Fibroblast of skin of right quadriceps (primary cell): ENCODE data around the gene THAP7.
"Not testable (repeated sequence)": the region's sequence is repeated elsewhere in the genome, so short reads cannot be mapped to it uniquely, and the experiment has no call there.

Source experiments
- DNase-seq: peaks from one replicate; pipeline ENCODE4 v3.0.0-alpha.2; 2013

The THAP7 gene

DNA sequence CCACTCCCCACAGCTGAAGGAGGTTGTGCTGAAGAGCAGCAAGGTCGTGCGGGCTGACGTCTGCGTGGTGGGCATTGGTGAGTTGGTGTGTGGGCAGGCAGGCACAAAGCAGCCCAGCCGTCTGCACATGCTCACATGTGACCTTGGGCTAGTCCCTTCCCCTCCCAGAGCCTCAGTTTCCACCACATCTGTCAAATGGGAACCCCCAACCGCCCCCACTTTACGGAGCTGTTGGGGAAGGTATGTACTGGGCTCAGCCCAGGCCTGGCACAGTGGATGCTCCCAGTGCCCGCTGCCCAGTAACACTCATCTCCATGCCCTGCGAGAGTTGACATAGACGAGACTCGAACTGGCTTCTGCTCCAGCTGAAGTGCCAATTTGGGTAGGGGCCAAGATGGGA is 24.9 kb downstream of the THAP7 start:
- no peak for DNase-seq

DNA sequence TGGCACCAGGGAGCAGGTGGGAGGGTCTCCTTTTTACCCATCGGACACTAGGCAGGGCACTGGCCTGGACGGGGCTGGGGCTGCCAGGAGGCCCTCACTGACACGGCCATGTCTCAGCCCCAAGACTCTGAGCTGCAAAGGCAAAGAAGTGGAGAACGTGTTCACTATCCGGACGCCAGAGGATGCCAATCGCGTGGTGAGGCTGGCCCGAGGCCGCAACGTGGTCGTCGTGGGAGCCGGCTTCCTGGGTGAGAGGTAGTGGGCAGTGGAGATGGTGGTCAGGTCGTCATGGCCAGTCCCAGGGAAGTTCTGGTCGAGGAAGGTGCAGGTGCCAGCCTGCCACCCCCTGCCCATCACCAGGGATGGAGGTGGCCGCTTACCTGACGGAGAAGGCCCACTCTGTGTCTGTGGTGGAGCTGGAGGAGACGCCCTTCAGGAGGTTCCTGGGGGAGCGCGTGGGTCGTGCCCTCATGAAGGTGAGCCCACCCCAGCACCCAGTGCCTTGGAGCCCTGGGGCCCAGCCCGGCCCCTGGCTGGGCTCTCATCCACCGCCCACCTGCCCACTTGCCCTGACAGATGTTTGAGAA is 25.5 kb downstream of the THAP7 start:
- no peak for DNase-seq

DNA sequence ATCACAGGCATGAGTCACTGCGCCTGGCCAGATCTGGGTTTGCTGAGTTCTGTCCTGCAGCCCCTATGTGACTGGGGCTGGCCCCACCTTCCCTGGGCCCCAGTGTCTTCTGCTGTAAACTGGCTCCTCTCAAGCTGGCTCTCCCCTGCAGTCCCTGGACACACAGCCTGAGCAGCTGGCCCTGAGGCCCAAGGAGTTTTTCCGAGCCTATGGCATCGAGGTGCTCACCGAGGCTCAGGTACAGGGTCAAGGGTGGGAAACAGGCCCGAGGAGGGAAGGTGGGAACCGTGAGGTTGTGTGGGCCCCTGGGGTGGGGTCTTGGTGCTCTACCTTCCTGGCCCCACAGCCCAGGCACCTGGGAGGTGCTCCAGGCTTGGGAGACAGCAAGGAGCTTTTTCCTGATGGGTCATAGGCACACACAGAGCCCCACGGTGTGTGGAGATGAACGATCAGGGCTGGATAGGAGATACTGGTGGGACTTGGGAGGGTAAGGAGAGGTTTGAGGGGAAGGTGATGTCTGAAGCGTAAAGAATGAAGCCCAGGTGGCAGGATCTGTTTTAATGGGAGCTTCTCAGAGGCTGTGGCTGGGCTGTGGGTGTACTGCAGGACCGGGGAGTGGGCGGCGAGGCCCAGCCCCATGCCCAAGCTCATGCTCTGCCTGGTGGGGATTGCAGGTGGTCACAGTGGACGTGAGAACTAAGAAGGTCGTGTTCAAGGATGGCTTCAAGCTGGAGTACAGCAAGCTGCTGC is 26.2 kb downstream of the THAP7 start:
- no peak for DNase-seq

DNA sequence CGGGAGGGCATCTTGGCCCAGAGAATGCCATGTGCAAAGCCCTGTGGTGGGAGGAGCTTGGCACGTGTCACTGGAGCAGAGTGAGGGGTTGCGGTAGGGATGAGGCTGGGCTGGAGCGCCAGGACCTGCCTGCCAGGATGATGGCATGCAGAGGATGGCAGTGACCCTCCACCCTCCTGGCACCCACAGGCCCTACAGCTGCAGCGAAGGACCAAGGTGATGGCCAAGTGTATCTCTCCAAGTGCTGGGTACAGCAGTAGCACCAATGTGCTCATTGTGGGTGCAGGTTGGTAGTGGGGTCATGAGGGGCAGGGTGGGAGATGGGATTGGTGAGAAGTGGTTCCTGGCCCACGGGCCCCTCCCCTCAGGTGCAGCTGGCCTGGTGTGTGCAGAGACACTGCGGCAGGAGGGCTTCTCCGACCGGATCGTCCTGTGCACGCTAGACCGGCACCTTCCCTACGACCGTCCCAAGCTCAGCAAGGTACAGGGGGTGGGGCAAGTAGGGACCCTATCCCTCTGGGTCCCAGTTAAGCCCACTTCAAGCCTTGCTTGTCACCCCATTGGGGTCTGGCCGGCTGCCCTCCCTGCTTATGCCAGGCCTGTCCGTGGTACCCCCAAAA is 27.5 kb downstream of the THAP7 start:
- DNase-seq: no peak

DNA sequence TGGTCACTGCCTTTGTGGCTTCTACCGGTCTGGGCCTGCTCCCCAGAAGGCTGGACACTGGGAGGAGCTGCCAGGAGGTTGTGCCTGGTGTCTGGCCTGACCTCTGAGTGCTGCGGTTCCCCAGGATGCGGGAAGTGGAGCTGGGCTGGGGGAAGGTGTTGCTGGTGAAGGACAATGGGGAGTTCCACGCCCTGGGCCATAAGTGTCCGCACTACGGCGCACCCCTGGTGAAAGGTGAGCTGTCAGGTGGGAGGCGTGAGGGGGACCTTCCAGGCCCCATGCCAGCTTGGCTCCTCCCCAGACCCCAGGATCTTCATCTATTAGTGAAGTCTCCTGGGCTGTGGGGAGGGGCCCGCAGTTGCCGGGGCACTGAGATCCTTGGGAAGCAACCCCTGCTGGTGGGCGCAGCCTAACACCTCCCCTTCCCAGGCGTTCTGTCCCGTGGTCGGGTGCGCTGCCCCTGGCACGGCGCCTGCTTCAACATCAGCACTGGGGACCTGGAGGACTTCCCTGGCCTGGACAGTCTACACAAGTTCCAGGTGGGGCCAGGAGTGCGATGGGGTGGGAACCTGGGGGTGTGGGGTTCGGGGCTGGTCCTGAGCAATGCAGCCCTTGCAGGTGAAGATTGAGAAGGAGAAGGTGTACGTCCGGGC is 28.2 kb downstream of the THAP7 start:
- DNase-seq: no peak

DNA sequence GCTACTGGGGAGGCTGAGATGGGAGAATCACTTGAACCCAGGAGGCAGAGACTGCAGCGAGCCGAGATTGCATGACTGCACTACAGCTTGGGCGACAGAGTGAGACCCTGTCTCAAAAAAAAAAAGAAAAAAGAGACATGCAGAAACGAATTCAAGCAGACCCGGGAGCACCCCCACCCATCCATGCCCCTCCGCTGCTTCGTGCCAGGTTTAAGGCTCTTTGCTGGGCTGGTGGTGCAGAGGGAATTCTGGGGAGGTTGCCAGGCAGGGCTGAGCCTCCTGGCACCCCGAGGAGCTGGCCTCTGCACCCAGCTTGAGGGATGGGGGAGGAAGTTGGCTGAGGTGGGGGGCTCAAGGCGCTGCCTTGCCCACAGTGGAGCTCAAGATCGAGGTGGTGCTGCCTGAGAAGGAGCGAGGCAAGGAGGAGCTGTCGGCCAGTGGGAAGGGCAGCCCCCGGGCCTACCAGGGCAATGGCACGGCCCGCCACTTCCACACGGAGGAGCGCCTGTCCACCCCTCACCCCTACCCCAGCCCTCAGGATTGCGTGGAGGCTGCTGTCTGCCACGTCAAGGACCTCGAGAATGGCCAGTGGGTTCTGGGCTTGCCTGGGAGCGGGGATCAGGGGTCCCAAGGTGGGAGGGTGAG is 28.9 kb downstream of the THAP7 start:
- no peak for DNase-seq

DNA sequence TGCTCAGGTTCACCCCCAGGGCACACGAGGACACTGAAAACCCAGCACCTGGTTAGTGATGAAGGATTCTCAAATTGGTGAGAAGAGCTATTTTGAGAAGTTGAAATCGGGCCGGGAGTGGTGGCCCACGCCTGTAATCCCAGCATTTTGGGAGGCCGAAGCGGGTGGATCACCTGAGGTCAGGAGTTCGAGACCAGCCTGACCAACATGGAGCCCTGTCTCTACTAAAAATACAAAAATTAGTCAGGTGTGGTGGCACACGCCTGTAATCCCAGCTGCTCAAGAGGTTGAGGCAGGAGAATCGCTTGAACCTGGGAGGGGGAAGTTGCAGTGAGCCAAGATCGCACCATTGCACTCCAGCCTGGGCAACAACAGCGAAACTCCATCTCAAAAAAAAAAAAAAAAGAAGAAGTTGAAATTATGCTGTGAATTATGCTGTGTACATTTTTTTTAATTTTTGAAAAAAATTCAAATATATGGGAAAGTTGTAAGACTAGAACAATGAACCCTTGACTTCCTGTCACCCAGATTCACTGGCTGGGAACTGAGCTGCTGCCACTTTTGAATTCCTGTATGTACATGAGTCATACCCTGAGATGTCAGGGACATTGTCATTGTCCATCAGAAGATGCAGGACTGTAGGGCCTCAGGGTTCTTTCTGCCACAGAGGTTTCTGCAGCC is 29.8 kb downstream of the THAP7 start:
- DNase-seq: not testable (repeated sequence)

DNA sequence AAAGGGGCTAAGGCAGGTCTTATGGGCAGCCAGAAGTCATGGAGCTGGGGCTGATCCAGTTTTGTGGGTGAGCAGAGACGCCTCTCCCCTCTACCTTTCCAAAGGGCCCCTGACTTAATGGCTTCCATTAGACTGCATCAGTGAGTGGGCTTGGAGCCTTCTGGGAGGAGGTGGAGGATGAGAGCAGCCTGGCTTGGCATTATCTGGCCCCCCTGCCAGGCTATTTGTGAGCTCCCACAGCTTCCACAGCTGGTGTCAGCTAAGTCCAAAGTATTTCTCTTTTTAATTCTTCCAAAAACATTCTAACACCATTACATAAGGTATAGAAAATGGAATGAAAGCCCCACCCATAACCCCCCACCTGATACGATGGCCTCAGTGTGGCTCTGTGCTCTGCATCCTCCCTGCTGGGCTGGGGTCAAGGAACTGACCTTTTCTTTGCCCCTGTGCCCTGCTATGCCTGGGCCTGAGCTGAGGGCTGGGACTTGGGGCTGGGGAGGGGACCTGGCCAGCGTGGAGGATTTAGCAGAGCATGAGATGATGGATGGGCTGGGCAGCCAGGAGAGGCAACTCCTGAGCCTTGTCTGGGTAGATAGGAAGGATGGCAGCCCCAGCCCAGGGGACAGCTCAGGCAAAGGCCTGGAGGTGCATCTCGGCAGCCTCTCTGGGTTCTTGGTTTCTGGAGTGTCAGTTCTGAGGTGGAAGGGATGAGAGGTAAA is 30.8 kb downstream of the THAP7 start:
- DNase-seq: no peak

DNA sequence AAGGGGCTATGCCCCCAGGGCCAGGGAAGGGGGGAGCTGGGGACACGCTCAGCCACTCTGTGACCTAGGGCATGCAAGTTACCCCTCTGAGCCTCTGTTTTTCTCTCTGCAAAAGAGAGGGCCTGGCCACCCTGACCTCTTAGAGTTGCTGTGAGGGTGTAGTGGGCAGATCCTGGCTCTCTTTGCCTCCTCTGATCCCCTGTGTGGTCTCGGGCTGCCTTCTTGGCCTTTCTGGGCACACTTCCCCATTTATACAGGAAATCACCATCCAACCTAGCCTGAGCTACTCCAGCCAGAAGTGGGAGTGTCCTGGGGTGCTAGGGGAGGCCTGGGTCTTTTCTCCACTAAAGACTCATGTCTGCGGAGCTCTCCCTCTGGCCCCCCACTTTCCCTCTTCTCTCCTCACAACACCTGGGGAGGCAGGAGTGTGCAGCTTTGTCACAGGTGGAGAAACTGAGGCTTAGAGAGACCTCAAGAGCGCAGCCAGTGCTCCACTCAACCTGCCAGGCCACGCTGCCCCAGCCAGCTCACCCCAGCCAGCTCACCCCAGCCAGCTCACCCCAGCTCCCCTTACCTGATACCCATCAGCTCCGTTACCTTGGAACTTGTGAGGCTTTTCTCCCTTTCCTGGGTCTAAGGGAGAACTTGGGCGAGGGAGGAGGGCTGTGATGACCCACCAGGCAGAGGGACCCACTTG is 33.5 kb downstream of the THAP7 start:
- no peak for DNase-seq

DNA sequence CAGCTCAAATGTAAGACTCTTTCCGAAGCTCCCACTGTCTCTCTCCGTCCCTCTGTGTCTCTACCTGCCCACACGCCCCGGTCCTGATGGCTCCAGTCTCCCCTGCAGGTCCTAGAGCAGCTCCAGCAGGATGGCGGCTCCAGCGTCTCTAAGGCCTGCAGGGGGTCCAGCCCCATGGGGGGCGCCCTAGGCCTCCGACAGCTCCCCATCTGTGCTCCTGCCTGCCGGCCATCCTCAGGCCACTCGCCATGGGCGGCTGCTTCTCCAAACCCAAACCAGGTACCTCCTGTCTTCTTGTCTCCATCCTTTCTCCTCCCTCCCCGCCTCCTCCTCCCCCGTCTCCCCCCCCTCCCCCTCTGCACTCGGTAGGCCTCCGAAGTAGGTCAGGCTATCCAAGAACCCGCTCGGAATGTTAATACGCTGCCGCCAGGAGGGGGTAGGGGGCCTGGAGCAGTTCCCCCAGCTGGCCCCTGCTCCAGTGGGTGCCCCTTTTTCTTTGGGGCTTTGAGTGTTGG is 34.2 kb downstream of the THAP7 start:
- DNase-seq: no peak

DNA sequence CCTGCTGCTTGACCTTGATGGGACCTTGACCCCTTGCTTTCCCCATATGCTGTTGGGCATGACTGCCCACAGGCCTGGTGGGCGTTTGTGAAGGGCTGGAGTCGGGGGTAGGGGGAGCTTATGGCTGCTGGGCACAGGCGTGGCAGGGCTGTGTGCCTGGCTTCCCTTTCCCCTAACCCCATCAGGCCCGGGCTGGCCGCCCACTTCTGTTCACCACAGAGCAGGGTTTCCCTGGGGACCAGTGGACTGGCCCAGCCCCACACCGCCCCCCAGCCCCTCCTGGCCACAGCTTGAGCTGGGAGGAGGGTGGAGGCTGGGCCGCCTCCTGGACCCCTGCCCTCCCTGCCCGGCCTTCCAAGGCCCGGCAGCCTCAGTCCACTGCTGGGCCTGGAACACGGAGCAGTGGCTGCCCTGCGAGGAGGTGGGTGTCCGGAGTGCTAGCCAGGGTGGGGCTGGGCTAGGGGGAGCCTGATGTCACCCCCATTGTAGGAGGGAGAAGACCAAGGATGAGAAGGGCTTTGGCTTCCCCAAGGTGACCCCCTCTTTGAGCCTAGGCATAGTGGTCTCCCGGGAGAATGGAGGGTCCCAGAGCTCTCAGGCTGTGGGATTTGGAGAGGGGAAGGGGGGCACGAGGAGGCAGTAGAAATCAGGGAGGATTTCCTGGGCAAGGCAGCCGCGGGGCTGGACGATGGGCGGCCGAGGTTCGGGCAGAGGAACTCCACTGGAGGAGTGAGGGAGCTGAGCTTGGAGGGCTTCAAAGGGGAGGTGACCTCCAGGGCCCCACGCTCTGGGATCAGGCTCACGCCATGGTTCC is 34.8 kb downstream of the THAP7 start, which contains the start of gene AIFM3:
Gene AIFM3 (plus strand): TSS at position 373 of the 814 bp plus-strand sequence. CDS start 690 bp downstream, outside the sequence.
- DNase-seq: no peak

DNA sequence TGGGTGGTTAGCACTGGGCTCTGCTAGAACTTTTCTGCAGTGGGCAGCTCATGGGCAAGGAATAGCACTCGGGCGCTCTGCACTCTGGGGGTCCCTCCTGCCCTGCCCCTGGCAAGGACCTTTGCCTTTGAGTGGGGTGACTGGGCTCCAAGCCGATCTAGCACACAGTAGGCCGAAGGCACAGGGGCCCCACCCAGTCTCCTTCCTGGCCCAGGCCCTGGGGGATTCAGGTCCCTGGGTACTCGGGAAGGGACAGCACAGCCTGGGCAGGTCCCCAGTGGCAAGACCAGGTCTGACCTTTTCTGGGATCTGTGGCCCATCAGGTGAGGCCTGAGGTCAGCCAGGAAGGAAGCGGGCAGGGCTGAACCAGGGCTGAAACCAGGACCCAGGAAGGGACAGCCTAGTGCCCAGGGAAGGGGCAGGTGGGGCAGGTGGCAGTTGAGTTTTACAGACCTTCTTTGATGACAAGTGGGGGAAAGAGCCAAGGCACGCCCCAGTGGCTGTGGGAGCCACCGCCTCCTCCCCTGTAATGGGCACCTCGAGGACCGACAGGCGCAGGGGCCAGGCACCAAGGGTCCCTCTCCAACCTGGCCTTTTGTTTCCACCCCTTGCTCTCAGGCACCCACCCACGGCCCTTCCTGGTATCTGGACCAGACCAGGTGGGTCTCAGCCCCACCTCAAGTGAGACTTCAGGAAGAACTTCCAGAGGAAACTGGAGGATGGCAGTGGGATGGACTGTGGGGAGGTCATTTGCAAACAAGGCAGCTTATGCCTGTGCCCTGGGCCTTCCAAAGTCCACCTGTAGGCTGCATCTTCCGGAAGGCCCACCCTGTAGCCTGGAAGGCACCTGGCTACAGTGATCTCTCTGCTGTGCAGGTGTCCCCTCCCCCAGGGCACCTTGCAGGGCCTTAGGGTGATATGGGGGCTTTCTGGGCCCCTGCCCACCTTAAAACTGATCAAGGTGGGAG is 35.7 kb downstream of the THAP7 start:
- no peak for DNase-seq

DNA sequence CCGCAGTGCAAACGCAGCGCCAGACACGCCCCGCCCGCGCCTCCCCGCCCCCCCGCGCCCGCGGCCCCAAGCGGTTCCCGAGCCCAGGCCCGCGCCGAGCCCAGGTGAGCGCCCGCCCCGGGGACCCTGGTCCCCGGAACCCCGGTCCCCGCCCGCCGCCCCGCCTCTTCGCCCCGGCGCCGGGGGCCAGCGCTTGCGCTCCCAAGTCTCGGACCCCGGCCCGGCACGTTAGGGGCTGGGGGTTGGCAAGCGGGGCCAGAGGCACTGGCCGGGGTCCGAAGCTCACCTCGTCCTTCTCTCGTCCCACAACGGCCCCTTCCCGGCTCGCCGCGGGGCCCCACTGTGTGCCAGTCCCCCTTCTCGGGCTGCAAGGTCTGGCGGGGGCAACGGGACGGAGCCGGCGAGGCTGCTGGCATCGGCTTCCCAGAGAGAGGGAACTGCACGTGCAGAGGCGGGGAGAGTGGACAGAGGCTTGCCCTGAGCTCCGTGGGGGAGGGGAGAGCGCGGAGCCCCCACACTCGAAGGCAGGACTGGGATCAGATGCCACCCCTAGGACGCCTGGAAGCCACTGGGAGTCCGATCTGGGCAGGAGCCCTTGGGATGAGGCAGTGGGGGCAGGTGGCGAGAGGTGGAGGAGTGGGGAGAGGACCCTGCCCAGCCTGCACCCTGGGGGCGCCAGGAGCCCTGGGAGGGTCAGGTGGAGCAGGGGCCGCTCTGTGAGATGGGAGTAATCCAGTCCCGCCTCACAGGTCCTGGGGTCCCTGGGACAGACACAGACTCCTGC is 36.6 kb downstream of the THAP7 start:
- no peak for DNase-seq

DNA sequence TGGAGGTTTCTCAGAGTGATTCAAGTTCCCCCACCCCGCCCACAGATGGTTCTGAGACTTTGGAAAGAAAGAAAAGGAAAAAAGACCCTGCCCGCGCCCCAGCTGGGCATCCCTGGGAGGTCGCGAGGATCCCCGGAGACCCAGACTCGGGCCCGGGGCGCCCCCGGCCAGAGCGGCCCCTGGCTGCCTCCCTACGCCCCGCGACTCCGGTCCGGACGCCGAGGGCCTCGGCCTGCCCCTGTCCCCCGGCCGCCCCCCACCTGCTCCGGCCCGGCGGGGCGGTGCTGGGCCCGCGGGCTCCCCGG is 37.2 kb downstream of the THAP7 start:
- no peak for DNase-seq

DNA sequence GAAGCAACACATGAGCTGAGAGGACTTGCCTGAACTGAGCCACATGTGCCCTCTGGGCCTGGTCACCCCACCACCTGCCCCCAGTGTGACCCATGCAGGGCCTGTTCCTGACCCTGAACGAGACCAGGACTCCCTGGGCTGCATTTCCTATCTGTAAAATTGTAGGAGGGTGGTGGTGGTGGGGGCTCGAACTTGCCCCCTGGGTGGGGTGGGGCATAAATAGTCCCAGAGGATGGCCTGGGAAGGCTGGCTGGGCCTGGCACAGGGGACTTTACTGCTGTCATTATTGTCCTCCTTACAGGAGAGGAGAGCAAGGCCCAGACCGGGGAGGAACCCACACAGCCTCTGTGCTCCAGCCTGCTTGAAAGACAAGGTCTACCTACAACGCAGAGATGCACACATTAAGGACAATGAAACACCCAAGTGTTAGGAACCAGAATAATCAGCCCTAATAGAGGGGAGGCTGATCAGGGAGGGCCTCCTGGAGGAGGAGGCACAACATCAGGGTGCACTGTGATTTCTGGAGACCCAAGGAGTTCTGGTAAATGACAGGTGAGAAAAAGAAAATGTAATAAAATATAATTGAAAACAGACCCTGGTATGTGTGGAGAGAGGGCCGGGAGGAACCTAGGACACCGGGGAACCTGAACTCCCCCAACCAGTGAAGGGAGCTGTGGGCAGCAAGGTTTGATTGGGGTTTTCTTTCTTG is 37.7 kb downstream of the THAP7 start:
- DNase-seq: no peak

DNA sequence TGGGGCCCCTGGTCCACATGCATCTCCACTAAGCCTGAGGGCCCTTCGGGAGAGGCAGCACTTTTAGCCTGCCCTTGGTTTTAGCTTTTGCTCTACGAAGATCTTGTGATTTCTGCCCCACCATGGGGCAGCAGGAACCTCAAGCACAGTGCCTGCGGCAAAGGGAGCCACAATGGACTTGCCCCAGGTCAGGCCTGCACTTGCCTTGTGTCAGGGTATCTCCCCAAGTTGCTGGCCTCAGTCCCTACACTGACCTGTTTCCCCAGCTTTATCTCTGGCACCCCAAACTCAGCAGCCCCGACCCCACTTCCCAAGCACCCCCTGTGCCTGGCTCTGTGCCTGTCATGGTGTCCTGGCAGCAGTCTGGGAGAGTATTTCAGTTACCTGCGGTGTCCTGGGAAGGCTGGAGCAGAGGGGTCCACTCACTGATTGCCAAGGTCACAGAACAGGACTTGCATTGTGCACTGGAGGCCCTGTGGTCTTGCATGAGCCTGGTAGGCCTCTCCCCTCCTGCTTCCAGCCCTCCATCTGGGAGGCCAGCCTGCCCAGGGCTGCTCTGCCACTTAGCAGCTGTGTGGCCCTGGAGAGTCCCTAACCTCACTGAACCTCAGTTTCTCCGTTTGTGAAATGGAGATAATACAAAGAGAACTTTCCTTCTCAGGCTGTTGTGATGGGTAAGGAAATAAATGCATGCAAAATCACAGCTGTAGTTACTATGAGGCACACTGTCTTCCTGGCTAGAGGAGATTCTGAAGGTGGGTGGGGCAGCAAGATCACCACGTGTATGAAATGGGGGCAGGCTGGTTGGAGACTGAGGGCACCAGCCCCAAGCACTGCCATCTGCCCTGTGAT is 38.5 kb downstream of the THAP7 start:
- DNase-seq: no peak
